Muscle of leg (tissue), 11 donors: ENCODE measurements around the gene TULP4. TPM values are rescaled to one million over a fixed set of nuclear protein-coding genes. Genes with fewer than 3 reads are reported as not detected.

Experiments used
- DNase-seq: peaks from one replicate; pipeline ENCODE4 v3.0.0; 2013
- H3K27ac ChIP-seq: one replicate; pipeline ENCODE4 v1.5.1; 2013; ENCODE audit warnings: mild to moderate bottlenecking, low read length, control low read depth
- H3K27me3 ChIP-seq: one replicate; pipeline ENCODE4 v1.6.1; 2013; ENCODE audit warnings: low read length; ENCODE audit not compliant: control insufficient read depth, insufficient read depth
- H3K36me3 ChIP-seq: one replicate; pipeline ENCODE4 v1.6.1; 2013; ENCODE audit warnings: low read length; ENCODE audit not compliant: control insufficient read depth, insufficient read depth
- H3K4me1 ChIP-seq: one replicate; pipeline ENCODE4 v1.6.1; 2013; ENCODE audit warnings: low read length; ENCODE audit not compliant: control insufficient read depth, insufficient read depth
- H3K4me3 ChIP-seq: one replicate; pipeline ENCODE4 v1.5.1; 2013; ENCODE audit warnings: low read length, control low read depth
- H3K9me3 ChIP-seq: replicated peaks from 2 replicates; pipeline ENCODE4 v1.6.1; 2013; ENCODE audit warnings: low read depth, low read length; ENCODE audit not compliant: control insufficient read depth
- WGBS: methylation state at CpG from one replicate; pipeline ENCODE4 v1.1.5; 2013; ENCODE audit warnings: missing lambda C conversion rate; ENCODE audit not compliant: insufficient coverage; 5-methylcytosine and 5-hydroxymethylcytosine counted together
- polyA plus RNA-seq, 8 donors: library from polyadenylated mRNA; unstranded; fragments of 120-200 nt; gene quantifications; one replicate each; pipeline versions ENCODE4 v1.2.1 to v1.2.3, GENCODE V29; 2013; ENCODE audit warnings: inconsistent platforms in 1 of 8, low replicate concordance in 1 of 8; ENCODE audit not compliant: insufficient read length in 8 of 8, insufficient read depth in 1 of 8
- total RNA-seq: library from RNA; stranded (reverse); fragments of 120-200 nt; gene quantifications from one replicate; pipeline ENCODE4 v1.2.4, GENCODE V29; 2013

Gene TULP4
- total and polyA plus RNA-seq, 9 donors, result 11.2 to 176 (median 17.8) TPM

DNA sequence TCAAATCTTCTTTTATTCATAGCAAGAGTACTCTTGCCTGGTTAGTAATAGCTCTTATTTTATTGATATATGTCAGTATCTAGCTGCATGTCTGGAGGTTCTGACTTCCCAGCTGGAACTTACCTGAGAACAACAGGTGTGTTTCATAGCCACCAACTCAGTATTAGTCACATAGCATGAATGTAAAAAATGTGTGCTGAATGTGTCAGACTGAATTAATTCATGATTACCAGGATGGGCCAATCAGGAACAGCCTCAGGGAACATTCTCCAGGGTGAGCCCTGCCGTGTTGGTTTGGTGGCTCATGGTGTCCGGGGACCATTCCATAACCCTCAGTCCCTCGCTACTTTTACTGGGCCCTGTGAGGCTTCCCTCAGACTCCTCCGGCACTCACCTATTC is 99.7 kb downstream of the TULP4 start:
- Histone ChIP-seq H3K9me3 (no peaks in the 10 kb centered on the region), H3K4me3 (no peak overlapping the region), H3K27me3 (no peaks in the 10 kb centered on the region), H3K4me1 (peaks cover 11% of the 10 kb centered on the region), H3K36me3 (peaks cover 19% of the 10 kb centered on the region), H3K27ac (no peak overlapping the region)
- 79% methylated on average over 2 of the region's 4 CpGs for WGBS
- DNase-seq, result no peak

DNA sequence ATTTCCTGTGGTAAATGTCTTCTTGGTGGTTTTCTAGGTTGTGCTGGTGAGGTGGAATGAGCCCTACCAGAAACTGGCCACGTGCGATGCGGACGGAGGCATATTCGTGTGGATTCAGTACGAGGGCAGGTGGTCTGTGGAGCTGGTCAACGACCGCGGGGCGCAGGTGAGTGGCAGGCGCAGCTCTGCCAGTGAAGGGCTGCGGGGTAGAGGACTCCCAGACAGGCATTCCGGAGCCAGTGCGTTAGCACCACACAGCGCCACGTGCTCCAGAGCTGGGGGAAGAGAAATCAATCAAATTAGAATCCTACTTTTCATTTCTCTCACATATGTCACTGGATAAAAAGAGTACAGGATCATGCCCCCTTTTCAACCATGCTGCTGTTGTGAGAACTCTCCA is 100.8 kb downstream of the TULP4 start:
- Histone ChIP-seq H3K36me3 (peaks cover 21% of the 10 kb centered on the region), H3K4me1 (peaks cover 10% of the 10 kb centered on the region), H3K4me3 (no peak overlapping the region), H3K27me3 (no peaks in the 10 kb centered on the region), H3K27ac (no peak overlapping the region), H3K9me3 (no peaks in the 10 kb centered on the region)
- 92% methylated on average over 11 of the region's 16 CpGs for WGBS
- no peak for DNase-seq

DNA sequence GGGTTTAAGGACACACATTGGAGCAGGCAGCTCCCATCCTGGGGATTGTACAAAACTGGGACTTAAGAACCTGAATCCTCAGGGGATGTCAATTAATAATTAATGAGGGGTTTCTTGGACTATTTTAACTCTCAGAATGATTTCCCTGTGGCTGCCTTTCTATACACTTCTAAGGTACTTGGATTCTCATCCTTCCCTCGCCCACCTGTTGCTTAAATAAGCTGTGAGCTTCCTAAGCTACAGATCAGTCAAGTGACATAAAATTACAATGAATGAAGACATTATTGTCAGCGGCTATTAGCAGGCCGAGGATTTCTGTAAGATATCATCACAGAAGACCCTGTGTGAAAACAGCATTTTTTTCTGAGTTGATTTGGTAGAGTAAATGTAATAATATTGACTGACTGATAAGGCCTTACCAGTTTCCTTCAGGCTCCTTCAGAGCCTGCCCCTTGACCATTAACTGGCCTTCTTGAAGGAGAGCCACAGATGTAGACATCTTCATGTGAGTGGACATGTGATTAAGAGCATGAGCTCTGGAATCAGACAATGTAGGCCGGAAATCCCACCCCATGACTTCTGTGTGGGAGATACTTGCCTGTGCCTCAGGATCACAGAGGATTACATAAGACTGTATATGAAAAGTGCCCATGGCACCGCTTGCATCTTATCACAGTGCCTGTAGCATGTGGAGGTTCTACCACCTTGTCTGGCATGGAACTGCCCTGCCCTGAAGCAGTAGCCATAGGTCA is 101.7 kb downstream of the TULP4 start:
- DNase-seq, result no peak
- Histone ChIP-seq H3K36me3 (peaks cover 21% of the 10 kb centered on the region), H3K9me3 (no peaks in the 10 kb centered on the region), H3K4me3 (no peak overlapping the region), H3K27ac (no peak overlapping the region), H3K4me1 (peaks cover 3% of the 10 kb centered on the region), H3K27me3 (no peaks in the 10 kb centered on the region)
- 100% methylated on average over 1 of the region's 5 CpGs for whole genome bisulfite sequencing

DNA sequence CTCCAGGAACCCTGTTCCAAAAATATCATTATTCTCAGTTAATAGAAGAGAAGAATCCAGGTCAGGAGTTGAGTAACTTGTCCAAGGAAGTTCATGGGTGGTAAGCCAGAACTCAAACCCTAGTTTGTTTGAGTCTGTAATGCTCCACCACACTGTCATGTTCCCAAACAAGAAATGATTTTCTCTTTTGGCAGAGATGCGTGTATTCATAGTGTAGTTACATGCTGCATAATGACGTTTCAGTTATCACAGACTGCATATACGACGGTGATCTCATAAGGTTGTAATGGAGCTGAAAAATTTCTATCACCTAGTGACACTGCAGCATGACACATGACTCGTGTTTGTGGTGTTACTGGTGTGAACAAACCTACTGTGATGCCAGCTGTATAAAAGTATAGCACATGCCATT is 102.6 kb downstream of the TULP4 start:
- no CpG with 5 or more reads among the region's 5 CpGs for WGBS
- H3K27ac ChIP-seq, result no peak overlapping the region
- H3K36me3 ChIP-seq, result peaks cover 21% of the 10 kb centered on the region
- peak; percentile 24 for DNase-seq
- H3K9me3 ChIP-seq, result no peaks in the 10 kb centered on the region
- H3K4me3 ChIP-seq, result no peak overlapping the region
- no peaks in the 10 kb centered on the region for H3K27me3 ChIP-seq
- H3K4me1 ChIP-seq, result no peaks in the 10 kb centered on the region

DNA sequence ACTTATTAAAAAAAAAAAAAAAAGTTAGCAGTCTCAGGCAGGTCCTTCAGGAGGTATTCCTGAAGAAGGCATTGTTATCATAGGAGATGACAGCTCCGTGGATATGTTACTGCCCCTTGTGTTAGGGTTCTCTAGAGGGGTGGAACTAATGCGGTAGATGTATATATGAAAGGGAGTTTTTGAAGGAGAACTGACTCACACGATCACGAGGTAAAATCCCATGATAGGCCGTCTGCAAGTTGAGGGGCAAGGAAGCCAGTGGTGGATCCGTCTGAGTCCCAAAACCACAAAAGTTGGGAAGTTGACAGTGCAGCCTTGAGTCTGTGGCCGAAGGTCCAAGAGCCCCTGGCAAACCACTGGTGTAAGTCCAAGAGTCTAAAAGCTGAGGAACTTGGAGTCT is 103.4 kb downstream of the TULP4 start:
- 97% methylated on average over 7 of the region's 7 CpGs for WGBS
- Histone ChIP-seq H3K4me1 (no peaks in the 10 kb centered on the region), H3K9me3 (no peaks in the 10 kb centered on the region), H3K27ac (no peak overlapping the region), H3K36me3 (peaks cover 21% of the 10 kb centered on the region), H3K4me3 (no peak overlapping the region), H3K27me3 (no peaks in the 10 kb centered on the region)
- DNase-seq, result no peak

DNA sequence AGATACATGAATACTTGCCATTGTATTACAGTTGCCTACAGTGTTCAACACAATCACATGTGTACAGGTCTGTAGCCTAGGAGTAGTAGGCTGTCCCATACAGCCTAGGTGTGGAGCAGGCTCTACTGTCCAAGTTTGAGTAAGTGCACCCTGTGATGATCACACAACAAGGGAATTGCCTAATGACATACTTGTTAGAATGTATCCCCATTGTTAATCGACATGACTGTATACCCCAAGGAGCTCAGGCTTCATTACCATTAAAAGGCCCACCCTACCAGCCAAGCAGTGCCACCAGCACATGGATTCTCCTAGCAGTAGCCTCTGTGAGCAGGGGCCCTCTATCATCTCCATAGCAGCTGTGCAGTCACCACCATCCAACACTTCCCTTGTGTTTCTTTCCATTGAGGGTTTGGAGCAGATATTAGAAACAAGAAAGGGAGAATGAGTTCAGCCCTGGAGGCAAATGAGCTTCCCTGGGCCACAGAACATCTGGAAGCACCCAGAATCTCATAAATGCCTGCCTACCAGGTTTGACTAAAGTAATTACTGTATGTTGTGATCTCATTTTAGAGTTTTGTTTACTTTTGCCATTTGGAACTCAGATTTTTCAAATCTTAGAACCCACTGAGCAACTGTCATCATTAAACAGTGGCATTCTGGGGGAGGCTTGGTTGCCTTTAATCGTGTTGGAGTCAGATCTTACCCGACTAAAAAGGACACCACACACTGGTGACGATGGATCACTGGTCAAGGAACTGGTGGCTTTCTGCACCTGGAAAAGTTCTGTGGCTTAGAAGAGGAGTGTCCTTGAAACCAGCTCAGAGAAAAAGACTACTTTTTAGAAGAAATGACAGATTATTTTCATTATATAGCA is 104.9 kb downstream of the TULP4 start:
- Histone ChIP-seq H3K27me3 (no peaks in the 10 kb centered on the region), H3K4me1 (no peaks in the 10 kb centered on the region), H3K36me3 (peaks cover 21% of the 10 kb centered on the region), H3K4me3 (no peak overlapping the region), H3K9me3 (no peaks in the 10 kb centered on the region), H3K27ac (no peak overlapping the region)
- DNase-seq, result no peak
- WGBS, result no CpG with 5 or more reads among the region's 4 CpGs

DNA sequence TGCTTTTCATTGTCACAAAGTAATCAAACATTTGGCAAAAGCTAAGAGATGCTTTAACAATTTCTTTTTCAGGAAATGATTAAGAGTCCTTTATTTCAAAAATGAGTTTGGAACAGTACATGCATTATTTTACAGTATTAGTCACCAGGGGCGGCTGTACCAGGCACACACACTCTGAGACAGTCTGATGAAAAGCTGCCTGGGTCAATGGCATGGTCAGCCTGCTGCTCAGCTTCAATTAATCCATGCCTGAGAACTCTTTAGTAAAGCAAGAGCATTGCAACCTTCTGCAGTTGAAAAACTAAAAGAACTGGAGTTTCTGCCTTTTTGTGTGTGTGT is 105.5 kb downstream of the TULP4 start:
- Histone ChIP-seq H3K36me3 (peaks cover 20% of the 10 kb centered on the region), H3K9me3 (no peaks in the 10 kb centered on the region), H3K27me3 (no peaks in the 10 kb centered on the region), H3K27ac (no peak overlapping the region), H3K4me1 (no peaks in the 10 kb centered on the region), H3K4me3 (no peak overlapping the region)
- 100% methylated on average over 1 of the region's 1 CpG for WGBS
- no peak for DNase-seq

DNA sequence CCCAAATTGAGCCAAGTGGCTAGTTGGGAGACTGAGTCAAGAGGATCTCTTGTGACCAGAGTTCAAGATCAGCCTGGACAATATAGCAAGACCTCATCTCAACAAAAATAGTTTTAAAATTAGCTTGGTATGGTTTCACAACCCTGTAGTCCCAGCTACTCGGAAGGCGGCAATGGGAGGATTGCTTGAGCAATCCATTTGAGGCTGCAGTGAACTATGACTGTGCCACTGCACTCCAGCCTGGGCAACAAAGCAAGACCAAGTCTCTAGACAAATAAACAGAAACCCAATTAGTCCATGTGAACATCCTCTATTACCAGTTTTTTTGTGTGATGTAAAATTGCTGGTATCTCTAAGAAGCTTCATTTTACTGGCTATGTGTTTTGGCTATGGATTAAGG is 106.2 kb downstream of the TULP4 start:
- H3K27ac ChIP-seq, result no peak overlapping the region
- peaks cover 12% of the 10 kb centered on the region for H3K36me3 ChIP-seq
- no peaks in the 10 kb centered on the region for H3K27me3 ChIP-seq
- H3K4me1 ChIP-seq, result no peaks in the 10 kb centered on the region
- no CpG with 5 or more reads among the region's 2 CpGs for WGBS
- no peaks in the 10 kb centered on the region for H3K9me3 ChIP-seq
- no peak overlapping the region for H3K4me3 ChIP-seq
- DNase-seq, result no peak

DNA sequence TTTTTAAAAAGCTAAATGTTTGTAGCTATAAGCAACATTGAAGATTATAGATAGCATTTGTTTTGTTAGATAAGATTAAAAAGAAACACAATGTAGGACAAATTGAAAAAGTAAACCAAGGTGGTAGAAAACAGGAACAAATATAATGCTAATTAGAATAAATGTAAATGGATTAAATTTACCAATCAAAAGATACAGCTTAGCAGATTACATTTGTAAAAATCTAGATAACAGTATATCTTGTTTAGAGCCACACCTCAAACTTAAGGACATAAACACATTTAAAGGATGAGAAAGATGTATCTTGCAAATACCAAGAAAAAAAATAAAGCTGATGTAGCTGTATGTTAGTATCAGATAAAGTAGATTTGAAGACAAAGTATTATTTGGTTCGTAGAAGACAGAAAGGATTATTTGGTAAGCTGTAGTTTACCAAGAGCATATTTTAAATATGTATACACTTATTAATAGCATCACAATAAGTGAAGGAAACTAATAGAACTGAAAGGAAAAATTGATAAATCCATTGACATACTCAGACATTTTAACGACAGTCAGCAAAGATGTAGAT is 107.2 kb downstream of the TULP4 start:
- WGBS, result no CpG with 5 or more reads among the region's 2 CpGs

DNA sequence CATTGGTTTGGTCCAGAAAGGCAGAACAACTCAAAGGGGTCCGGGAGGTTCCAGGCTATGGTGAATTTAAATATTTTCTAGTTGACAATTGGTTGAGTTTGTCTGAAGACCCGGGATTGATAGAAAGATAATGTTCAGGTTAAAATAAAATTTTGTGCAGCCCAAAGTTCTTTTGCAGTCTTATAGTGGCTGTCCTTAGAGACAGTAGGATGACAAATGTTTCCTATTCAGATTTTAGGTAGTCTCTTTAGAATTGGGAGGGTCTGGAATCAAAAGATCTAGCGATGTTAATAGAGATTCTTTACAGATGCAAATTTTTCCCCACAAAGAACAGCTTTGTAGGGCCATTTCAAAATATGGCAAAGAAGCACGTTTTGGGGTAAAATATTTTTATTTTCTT is 109.1 kb downstream of the TULP4 start:
- no peaks in the 10 kb centered on the region for H3K4me1 ChIP-seq
- DNase-seq, result no peak
- H3K27me3 ChIP-seq, result no peaks in the 10 kb centered on the region
- 90% methylated on average over 2 of the region's 4 CpGs for WGBS
- no peak overlapping the region for H3K27ac ChIP-seq
- H3K36me3 ChIP-seq, result peaks cover 4% of the 10 kb centered on the region
- no peak overlapping the region for H3K4me3 ChIP-seq
- no peaks in the 10 kb centered on the region for H3K9me3 ChIP-seq

More for the DNA sequence above, 107.2 kb downstream of the TULP4 start:
- no peak overlapping the region for H3K4me3 ChIP-seq
- no peaks in the 10 kb centered on the region for H3K4me1 ChIP-seq
- no peak overlapping the region for H3K27ac ChIP-seq
- H3K27me3 ChIP-seq, result no peaks in the 10 kb centered on the region
- H3K36me3 ChIP-seq, result peaks cover 4% of the 10 kb centered on the region
- no peaks in the 10 kb centered on the region for H3K9me3 ChIP-seq
- DNase-seq, result no peak
